CD14-positive monocyte (primary cell): ENCODE results near the gene MYO16. TPM values are rescaled to one million over a fixed set of nuclear protein-coding genes. Genes with fewer than 3 reads are reported as not detected.

Experiments
- DNase-seq, 3 donors: peaks; one replicate each; pipeline ENCODE4 v3.0.0-alpha.2; 2011 to 2022
- H2AFZ ChIP-seq: 2 replicates; pipeline ENCODE4 v1.6.0; 2012; ENCODE audit warnings: mild to moderate bottlenecking, low read depth, low read length, inconsistent platforms; ENCODE audit not compliant: insufficient read depth, poor library complexity, severe bottlenecking
- H3K27ac ChIP-seq, 2 donors: 1 replicate in 1 of 2; 2 replicates in 1 of 2; pipeline ENCODE4 v1.5.1; 2012 to 2013; ENCODE audit warnings: low read length in 2 of 2, control low read depth in 1 of 2, inconsistent platforms in 1 of 2, low read depth in 1 of 2, mild to moderate bottlenecking in 1 of 2
- H3K27me3 ChIP-seq, 2 donors: one replicate each; pipeline versions ENCODE4 v1.6.0 to v1.6.1; 2011 to 2013; ENCODE audit warnings: low read length in 2 of 2; ENCODE audit not compliant: control insufficient read depth in 2 of 2, insufficient read depth in 2 of 2
- H3K36me3 ChIP-seq, 2 donors: replicated peaks in 1 of 2; 1 replicate in 1 of 2; 2 replicates in 1 of 2; pipeline versions ENCODE4 v1.5.1 to v1.6.1; 2012 to 2013; ENCODE audit warnings: low read length in 2 of 2, control low read depth in 1 of 2, inconsistent platforms in 1 of 2, mild to moderate bottlenecking in 1 of 2; ENCODE audit not compliant: insufficient read depth in 2 of 2, control insufficient read depth in 1 of 2
- H3K4me1 ChIP-seq, 2 donors: 1 replicate in 1 of 2; 2 replicates in 1 of 2; pipeline versions ENCODE4 v1.5.1 to v1.6.1; 2012 to 2013; ENCODE audit warnings: low read length in 2 of 2, control low read depth in 1 of 2, inconsistent platforms in 1 of 2, mild to moderate bottlenecking in 1 of 2, moderate library complexity in 1 of 2; ENCODE audit not compliant: insufficient read depth in 2 of 2, control insufficient read depth in 1 of 2
- H3K4me2 ChIP-seq: replicated peaks from 2 replicates; pipeline ENCODE3; 2012; ENCODE audit warnings: low read length, moderate library complexity, mild to moderate bottlenecking; ENCODE audit not compliant: poor library complexity, severe bottlenecking; ENCODE audit errors: extremely low read depth
- H3K4me3 ChIP-seq, 3 experiments: fragments of 200-600 bp in 1 of 3; sonication (generic) in 1 of 3; replicated peaks in 1 of 3; 1 replicate in 2 of 3; 2 replicates in 1 of 3; pipeline ENCODE4 v1.5.1; 2011 to 2013; ENCODE audit warnings: low read length in 3 of 3, mild to moderate bottlenecking in 3 of 3, control low read depth in 2 of 3, low read depth in 2 of 3, inconsistent platforms in 1 of 3, moderate library complexity in 1 of 3
- H3K79me2 ChIP-seq: 2 replicates; pipeline ENCODE4 v1.6.0; 2012; ENCODE audit warnings: mild to moderate bottlenecking, control low read depth, inconsistent platforms, low read length, moderate library complexity; ENCODE audit not compliant: insufficient read depth
- H3K9ac ChIP-seq: 2 replicates; pipeline ENCODE4 v1.6.0; 2017; ENCODE audit warnings: low read length, mild to moderate bottlenecking; ENCODE audit not compliant: insufficient read depth, poor library complexity, severe bottlenecking
- H3K9me3 ChIP-seq, 2 donors: replicated peaks in 1 of 2; 1 replicate in 1 of 2; 2 replicates in 1 of 2; pipeline versions ENCODE4 v1.5.1 to v1.6.1; 2012 to 2013; ENCODE audit warnings: low read length in 2 of 2, control low read depth in 1 of 2; ENCODE audit not compliant: control insufficient read depth in 1 of 2, insufficient read depth in 1 of 2
- H4K20me1 ChIP-seq: 2 replicates; pipeline ENCODE4 v1.6.0; 2012; ENCODE audit warnings: mild to moderate bottlenecking, low read length, control low read depth, moderate library complexity; ENCODE audit not compliant: insufficient read depth
- H3K27ac Mint-ChIP-seq, 7 donors: one replicate each; pipeline ENCODE4 v1.8.0; 2020; ENCODE audit warnings: mild to moderate bottlenecking in 7 of 7, mixed read lengths in 7 of 7, moderate library complexity in 6 of 7, inconsistent platforms in 2 of 7
- H3K27me3 Mint-ChIP-seq, 3 donors: one replicate each; pipeline ENCODE4 v1.8.0; 2021 to 2022; ENCODE audit warnings: low read depth in 3 of 3, mild to moderate bottlenecking in 3 of 3, mixed read lengths in 3 of 3, moderate library complexity in 3 of 3, inconsistent platforms in 1 of 3
- H3K36me3 Mint-ChIP-seq, 2 donors: one replicate each; pipeline ENCODE4 v1.8.0; 2020; ENCODE audit warnings: mixed read lengths in 2 of 2, inconsistent platforms in 1 of 2, mild to moderate bottlenecking in 1 of 2
- H3K4me1 Mint-ChIP-seq: one replicate; pipeline ENCODE4 v1.8.0; 2020; ENCODE audit warnings: mild to moderate bottlenecking, mixed read lengths
- H3K4me3 Mint-ChIP-seq, 2 donors: one replicate each; pipeline ENCODE4 v1.8.0; 2020; ENCODE audit warnings: mild to moderate bottlenecking in 2 of 2, mixed read lengths in 2 of 2, moderate library complexity in 1 of 2
- H3K9me3 Mint-ChIP-seq, 7 donors: one replicate each; pipeline ENCODE4 v1.8.0; 2020 to 2022; ENCODE audit warnings: mixed read lengths in 7 of 7, mild to moderate bottlenecking in 6 of 7, moderate library complexity in 6 of 7, inconsistent platforms in 2 of 7
- WGBS: methylation state at CpG from one replicate; pipeline ENCODE4 v1.1.5; 2013; ENCODE audit warnings: missing lambda C conversion rate; ENCODE audit not compliant: insufficient coverage; 5-methylcytosine and 5-hydroxymethylcytosine counted together
- intact Hi-C, 2 donors: fragments of 100-400 bp; cut with micrococcal nuclease; formaldehyde crosslinking; loops; one replicate each; pipeline versions ENCODE4 v1.15.0 to v1.15.1; 2023
- polyA plus RNA-seq, 3 donors: library from polyadenylated mRNA; depleted of rRNA in 1 of 3; unstranded in 2 of 3; stranded (reverse) in 1 of 3; fragments of 300-500 nt in 2 of 3; fragments of >200 nt in 1 of 3; fragmentation: Illumina TruSeq in 2 of 3; gene quantifications; 1 replicate in 2 of 3; 2 replicates in 1 of 3; pipeline ENCODE4 v1.2.3, GENCODE V29; 2012 to 2021
- TF ChIP-seq, protein P1 (sequence below): fragments of 200-600 bp; IDR thresholded peaks from one replicate; pipeline ENCODE4 v1.8.0; 2022; ENCODE audit warnings: antibody characterized with exemption, mild to moderate bottlenecking

The MYO16 gene
- polyA plus RNA-seq, 3 donors, result not detected

DNA sequence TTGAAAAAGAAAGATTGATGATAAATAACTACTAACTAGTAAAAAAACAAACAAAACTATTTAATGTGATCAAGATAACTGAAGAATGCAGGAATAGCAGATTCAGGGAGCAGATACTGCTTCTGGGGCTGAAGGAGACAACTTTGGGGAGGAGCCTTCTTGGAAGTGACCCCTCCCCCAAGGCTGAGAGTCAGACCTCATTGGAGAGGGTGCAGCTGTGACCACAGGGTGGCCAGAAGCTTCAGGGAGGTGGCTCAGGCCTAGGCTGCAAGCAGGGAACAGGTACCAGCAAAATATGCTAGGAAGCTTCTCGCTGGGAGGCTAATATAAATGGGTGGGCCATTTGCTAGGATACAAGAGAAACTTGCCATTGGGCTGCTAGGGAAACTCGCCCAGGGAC is 149.9 kb downstream of the MYO16 start:
- H3K27me3 Mint-ChIP-seq, result peaks cover 0 to 4% (median 2%) of the 10 kb centered on the region in 3 donors
- H3K4me3 ChIP-seq, result no peak overlapping the region
- H2AFZ ChIP-seq, result no peak overlapping the region
- H3K36me3 ChIP-seq, result no peaks in the 10 kb centered on the region
- intact Hi-C loops, result no loop called here
- H3K36me3 Mint-ChIP-seq, result no peaks in the 10 kb centered on the region
- no peaks in the 10 kb centered on the region for H3K79me2 ChIP-seq
- 94% methylated on average over 2 of the region's 2 CpGs for WGBS
- H3K4me1 ChIP-seq, result no peaks in the 10 kb centered on the region
- DNase-seq, result no peak
- H3K9me3 ChIP-seq, result peaks cover 5 to 26% of the 10 kb centered on the region in 2 donors
- no peak overlapping the region for H3K9ac ChIP-seq
- H3K27me3 ChIP-seq, result no peaks in the 10 kb centered on the region
- no peak overlapping the region for H3K4me2 ChIP-seq
- TF ChIP-seq, protein P1, sequence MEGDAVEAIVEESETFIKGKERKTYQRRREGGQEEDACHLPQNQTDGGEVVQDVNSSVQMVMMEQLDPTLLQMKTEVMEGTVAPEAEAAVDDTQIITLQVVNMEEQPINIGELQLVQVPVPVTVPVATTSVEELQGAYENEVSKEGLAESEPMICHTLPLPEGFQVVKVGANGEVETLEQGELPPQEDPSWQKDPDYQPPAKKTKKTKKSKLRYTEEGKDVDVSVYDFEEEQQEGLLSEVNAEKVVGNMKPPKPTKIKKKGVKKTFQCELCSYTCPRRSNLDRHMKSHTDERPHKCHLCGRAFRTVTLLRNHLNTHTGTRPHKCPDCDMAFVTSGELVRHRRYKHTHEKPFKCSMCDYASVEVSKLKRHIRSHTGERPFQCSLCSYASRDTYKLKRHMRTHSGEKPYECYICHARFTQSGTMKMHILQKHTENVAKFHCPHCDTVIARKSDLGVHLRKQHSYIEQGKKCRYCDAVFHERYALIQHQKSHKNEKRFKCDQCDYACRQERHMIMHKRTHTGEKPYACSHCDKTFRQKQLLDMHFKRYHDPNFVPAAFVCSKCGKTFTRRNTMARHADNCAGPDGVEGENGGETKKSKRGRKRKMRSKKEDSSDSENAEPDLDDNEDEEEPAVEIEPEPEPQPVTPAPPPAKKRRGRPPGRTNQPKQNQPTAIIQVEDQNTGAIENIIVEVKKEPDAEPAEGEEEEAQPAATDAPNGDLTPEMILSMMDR, result no peak
- no peaks in the 10 kb centered on the region for H3K4me1 Mint-ChIP-seq
- H3K27ac ChIP-seq, result no peak overlapping the region
- H3K4me3 Mint-ChIP-seq, result no peak overlapping the region
- no peak overlapping the region for H3K27ac Mint-ChIP-seq
- H4K20me1 ChIP-seq, result no peaks in the 10 kb centered on the region
- peaks cover 4 to 30% (median 7%) of the 10 kb centered on the region in 7 donors for H3K9me3 Mint-ChIP-seq

DNA sequence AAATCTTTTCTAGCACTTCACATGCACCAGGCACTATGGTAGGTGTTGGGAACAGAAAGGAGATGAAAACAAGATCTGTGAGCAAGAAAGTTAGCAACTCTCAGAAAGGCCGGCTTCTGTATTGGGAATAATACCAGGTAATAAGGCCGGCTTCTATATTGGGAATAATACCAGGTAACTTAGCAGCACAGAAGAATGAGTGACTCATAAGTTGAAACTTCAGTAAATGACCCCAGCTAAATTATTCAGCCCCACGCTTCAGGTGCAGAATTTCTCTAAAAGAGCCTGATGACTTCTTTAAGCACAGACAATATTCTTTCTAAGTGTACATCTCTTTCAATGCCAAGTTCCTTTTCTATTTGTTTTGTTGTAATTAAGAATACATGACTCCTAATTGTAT is 151.3 kb downstream of the MYO16 start:
- Mint-ChIP-seq H3K4me1 (no peaks in the 10 kb centered on the region), H3K27me3 (peaks cover 0 to 4% (median 0%) of the 10 kb centered on the region in 3 donors), H3K4me3 (no peak overlapping the region), H3K27ac (no peak overlapping the region), H3K36me3 (no peaks in the 10 kb centered on the region), H3K9me3 (peaks cover 4 to 35% (median 7%) of the 10 kb centered on the region in 7 donors)
- H3K4me1 ChIP-seq, result no peaks in the 10 kb centered on the region
- H3K9me3 ChIP-seq, result peaks cover 5 to 26% of the 10 kb centered on the region in 2 donors
- no peak overlapping the region for H3K4me3 ChIP-seq
- DNase-seq, result no peak
- H3K79me2 ChIP-seq, result no peaks in the 10 kb centered on the region
- no peak overlapping the region for H3K27ac ChIP-seq
- no peaks in the 10 kb centered on the region for H3K27me3 ChIP-seq
- TF ChIP-seq, protein P1, result no peak
- H4K20me1 ChIP-seq, result no peaks in the 10 kb centered on the region
- intact Hi-C loops, result no loop called here
- H2AFZ ChIP-seq, result no peak overlapping the region
- H3K4me2 ChIP-seq, result no peak overlapping the region
- H3K9ac ChIP-seq, result no peak overlapping the region
- WGBS, result 0% methylated on average over 1 of the region's 3 CpGs
- H3K36me3 ChIP-seq, result no peaks in the 10 kb centered on the region
